OCI-LY7 (cell line): ENCODE data around the gene CSNK1G1.

Experiments
- CTCF ChIP-seq: fragments of 200-600 bp; sonication (generic); conservative IDR thresholded peaks from 2 replicates; pipeline ENCODE4 v1.5.1; 2014; ENCODE audit warnings: mild to moderate bottlenecking, antibody characterized with exemption, low read length, moderate library complexity, mixed read lengths
- EZH2phosphoT487 ChIP-seq: fragments of 200-600 bp; sonication (generic); IDR thresholded peaks from 2 replicates; pipeline ENCODE4 v1.6.1; 2018; ENCODE audit warnings: low read depth, borderline replicate concordance, mild to moderate bottlenecking, mixed run types, antibody characterized with exemption, low read length, moderate library complexity, mixed read lengths

GRCh38 chr15:64155802-64156651 is 199.9 kb downstream of the CSNK1G1 start:
- TF ChIP-seq CTCF (no peak), EZH2phosphoT487 (no peak)
